Ishikawa (cell line): Measurements from ENCODE around the gene KLF13.

ENCODE experiments used
- CREB1 ChIP-seq: IDR thresholded peaks from 2 replicates; pipeline ENCODE4 v1.6.1; 2012; ENCODE audit warnings: low read depth
- EGR1 ChIP-seq: IDR thresholded peaks from 2 replicates; pipeline ENCODE4 v1.6.1; 2012
- EP300 ChIP-seq: IDR thresholded peaks from 2 replicates; pipeline ENCODE4 v1.6.1; 2012; ENCODE audit warnings: borderline replicate concordance
- FOXM1 ChIP-seq: IDR thresholded peaks from 2 replicates; pipeline ENCODE4 v1.6.1; 2012; ENCODE audit warnings: low read depth, borderline replicate concordance
- MAX ChIP-seq: IDR thresholded peaks from 2 replicates; pipeline ENCODE4 v1.6.1; 2012
- RAD21 ChIP-seq: IDR thresholded peaks from 2 replicates; pipeline ENCODE4 v1.6.1; 2012; ENCODE audit warnings: low read depth
- REST ChIP-seq: IDR thresholded peaks from 2 replicates; pipeline ENCODE4 v1.6.1; 2012; ENCODE audit warnings: low read depth, mild to moderate bottlenecking
- TAF1 ChIP-seq: IDR thresholded peaks from 2 replicates; pipeline ENCODE4 v1.6.1; 2012; ENCODE audit warnings: low read depth, mild to moderate bottlenecking
- TEAD4 ChIP-seq: IDR thresholded peaks from 2 replicates; pipeline ENCODE4 v1.6.1; 2012
- YY1 ChIP-seq: IDR thresholded peaks from 2 replicates; pipeline ENCODE4 v1.6.1; 2012; ENCODE audit warnings: low read depth
- ZBTB7A ChIP-seq: IDR thresholded peaks from 2 replicates; pipeline ENCODE4 v1.6.1; 2012; ENCODE audit warnings: low read depth

- TF ChIP-seq RAD21 = no peak
- TF ChIP-seq CREB1 = no peak
- no peak for TF ChIP-seq FOXM1
- TF ChIP-seq REST = no peak
- no peak for TF ChIP-seq TAF1
- no peak for TF ChIP-seq YY1
- TF ChIP-seq MAX = no peak
- no peak for TF ChIP-seq EP300
- no peak for TF ChIP-seq TEAD4
- no peak for TF ChIP-seq EGR1
- no peak for TF ChIP-seq ZBTB7A
These were observed 48.4 kb downstream of the KLF13 start for GRCh38 chr15:31374986-31375385.
